HG03196 (cell line): ENCODE measurements around the gene PDHA1.

Experiments used
- ATAC-seq: cut with Tn5 transposase; IDR thresholded peaks from one replicate; pipeline ENCODE4 v1.9.1; 2021; ENCODE audit not compliant: unreplicated experiment

The PDHA1 gene

DNA sequence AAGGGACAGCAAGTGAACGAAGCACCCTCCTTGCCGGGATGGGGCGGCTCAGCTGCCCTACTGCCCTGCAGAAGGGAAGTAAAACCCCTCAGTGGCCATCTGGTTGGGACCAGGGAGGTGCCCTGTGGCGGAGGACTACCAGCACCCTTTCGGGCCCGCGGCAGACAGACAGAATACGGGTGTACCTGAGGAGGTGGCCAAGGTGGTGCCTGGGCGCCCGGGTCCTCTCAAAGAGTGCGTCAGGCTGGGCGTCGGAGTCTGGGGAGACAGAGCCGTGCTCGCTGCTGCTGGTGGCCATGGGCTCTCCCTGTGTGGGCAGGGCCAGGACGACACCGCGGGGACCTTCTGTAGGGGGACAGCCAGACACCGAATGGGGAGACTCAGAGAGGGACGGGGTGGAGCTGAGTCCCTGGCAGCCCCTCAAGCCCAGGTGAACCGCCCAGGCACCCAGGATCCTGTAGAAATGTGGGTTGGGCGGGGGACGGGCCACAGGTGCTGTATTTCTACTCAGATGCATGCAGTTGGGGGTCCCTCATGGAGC is 29.7 kb downstream of the PDHA1 start:
- no peak for ATAC-seq

DNA sequence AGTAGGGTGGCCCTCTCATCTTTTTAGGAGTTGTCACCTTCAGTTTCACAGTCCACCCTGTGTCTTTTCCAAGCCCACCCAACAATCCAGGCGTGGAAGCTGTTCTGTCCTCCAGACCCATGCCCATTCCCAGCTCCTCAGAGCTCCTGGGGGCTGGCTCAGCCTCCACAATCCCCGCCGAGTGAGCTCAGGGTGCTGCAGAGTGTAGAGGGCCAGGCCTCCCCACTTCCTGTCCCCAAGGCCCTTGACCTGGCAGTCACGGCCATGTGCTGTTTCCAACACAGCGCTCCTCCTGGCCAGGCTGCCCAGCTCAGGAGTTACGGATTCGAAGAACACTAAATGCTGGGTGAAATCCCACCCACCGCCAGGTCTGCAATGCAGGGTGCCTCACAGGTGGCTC is 31.8 kb downstream of the PDHA1 start:
- no peak for ATAC-seq

DNA sequence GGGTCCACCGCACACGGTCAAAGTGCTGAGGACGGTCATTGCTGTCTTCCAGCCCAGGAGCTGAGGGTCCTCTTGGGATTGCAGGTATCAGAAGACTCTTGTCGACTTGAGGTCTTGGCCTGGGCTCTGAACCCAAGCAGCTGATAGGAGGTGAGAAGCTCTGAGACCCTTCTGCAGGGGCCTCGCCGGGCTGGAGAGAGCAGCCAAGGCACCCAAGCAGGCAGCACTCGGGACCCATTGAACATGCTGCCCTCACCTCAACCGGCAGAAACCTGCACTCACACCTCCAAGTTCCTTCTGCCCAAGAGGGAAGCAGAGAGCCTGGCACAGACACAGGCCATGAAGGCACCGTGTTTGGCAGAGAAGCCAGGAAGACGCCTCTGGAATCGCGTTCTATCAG is 34.1 kb downstream of the PDHA1 start:
- no peak for ATAC-seq

DNA sequence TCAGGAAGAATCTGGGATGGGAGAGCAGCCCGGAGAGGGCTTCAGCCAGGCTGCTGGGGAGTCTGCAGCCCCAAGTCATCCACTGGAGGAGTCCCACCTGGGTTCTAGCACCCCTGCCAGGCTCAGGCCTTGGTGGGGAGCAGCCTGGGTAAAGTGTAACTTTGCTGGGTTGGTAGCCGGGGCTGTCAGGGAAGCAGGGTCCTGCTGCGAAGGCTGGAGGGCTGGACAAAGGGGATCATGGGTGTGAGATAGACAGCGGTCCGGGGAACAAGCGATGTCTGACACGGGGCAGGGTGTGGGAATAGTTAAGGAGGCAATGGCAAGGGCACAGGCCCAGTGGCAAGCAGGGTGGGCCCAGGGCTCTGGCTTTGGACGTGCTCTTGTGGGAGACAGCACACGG is 37.6 kb downstream of the PDHA1 start:
- no peak for ATAC-seq

DNA sequence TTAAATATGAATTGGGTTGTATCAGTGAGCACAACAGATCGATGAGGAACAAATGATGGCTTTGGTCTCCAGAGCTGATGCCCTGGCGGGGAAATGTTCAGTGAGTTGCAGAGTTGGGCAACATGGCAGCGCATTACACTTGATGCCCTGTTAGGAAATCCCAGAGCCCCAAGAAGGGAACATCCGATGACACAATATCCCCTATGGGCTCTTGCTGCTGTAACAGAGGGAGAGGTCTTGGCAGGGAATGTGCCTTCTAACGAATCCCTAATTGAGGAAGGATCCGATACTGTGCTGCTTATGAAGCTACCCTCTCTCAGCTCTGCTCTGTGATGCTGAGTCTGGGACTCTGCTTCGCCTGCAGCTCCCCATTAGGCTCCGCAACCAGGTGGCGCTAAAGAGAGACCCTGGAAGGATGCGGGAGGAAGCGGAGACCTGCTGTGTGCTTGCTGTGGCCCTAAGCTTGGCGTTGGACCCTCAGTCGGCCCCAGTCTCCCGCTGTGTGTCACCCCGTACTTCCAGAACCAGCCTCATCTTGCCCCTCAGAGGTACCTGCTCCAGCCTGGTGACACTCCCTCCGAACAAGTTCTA is 38.9 kb downstream of the PDHA1 start:
- no peak for ATAC-seq

DNA sequence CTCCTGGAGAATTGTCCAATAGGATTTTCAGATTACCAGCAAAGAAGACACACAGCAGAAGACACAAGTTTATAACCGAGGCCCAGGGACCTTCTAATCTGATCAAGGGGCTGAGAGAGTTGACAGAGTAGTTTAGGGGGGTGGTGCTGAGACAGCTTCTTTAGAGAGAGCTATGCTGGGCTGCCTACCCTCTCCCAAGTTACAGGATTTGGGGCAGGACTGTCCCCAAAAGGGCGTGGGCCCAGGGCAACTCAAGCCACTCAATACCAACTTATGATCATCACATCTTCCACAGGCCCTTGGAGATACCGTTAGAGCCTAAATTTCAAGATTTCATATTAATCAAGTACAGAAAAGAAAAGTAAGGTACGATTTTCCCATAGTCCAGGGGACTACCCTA is 43.0 kb downstream of the PDHA1 start:
- no peak for ATAC-seq

DNA sequence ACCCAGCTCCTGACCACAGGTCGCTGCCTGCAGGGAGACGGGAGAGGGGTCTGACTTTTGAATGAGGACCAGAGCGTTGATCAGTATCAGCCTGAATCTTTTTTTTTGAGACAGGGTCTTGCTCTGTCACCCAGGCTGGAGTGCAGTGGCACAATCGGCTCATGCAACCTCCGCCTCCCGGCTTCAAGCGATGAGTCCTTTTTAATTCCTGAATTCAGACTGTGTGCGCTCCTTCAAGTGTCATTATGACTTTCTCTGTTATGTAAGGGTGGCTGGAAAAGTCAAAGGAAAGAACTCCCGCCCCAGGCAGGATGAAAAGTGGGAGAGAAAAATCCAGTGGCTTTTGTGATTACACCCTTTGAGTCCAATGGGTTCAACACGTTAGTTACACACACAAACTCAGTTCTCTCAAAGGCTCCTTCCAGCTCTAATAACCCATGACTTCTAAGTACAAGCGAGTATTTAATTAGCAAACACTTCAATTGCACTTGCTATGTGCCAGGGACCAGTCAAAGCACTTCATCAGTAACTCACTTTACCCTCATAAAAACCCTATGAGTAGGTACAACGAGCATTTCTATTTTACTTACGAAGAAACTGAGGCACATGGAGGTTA is 44.4 kb downstream of the PDHA1 start:
- ATAC-seq = no peak

DNA sequence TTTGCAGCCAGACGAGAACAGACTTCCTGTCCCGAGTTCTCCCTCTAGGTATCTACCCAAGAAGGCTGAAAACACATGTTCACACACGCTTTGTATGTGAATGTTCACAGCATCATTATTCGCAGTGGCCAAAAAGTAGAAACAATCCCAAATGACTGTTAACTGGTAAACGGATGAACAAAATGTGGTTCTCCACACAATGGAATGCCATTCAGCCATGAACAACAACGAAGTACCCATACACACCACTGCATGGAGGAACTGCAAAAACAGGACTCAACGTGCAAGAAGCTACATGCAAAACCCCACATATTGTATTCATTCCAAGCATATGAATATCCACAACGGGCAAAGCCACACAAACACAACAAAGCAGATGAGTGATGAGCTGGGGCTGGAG is 45.0 kb downstream of the PDHA1 start:
- no peak for ATAC-seq

DNA sequence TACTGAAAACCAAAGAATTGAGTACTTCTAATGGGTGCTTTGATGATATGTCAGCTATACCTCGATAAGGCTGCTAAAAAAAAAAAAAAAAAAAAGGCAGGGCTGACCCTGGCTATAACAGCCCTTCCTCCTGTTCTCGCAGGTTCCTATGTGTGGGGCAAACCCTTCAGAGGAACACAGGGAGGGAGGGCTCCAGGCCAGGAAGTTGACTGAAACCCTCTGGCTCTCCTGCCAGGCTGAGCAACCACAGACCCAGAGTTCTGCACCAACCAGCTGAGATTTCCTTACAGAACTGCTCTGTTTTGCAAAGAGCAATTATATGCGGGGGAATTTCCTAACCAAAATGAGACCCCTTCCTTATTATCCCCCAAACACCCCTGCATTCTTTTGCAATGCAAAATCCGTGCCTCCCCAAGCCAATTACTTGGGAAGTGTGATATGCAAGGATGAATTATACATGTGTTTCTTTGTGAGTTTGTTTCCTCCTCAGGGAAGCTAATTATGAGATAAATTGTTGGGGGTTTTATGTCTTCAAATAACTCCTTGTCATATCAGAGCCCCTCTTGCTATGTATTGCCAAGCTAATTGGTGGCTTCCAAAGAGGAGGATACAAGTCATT is 45.6 kb downstream of the PDHA1 start:
- no peak for ATAC-seq

DNA sequence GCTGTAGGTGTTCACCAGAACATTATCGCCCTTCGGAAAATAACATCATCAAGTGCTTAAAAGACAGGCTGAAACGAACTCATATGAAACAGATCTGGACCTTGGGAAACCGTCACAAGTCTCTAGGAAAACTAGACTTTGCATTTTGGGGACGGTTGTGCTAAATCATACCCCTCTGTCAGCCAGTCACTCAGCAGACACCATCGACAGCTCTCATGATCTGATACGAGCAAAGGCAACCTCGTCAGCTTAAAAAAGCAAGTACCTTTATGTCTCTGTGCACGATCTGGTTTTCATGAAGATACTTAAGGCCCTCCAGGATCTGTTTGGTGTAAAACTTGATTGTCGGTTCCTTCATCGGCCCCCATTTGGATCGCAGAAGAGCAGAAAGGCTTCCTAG is 48.4 kb downstream of the PDHA1 start:
- ATAC-seq = no peak

DNA sequence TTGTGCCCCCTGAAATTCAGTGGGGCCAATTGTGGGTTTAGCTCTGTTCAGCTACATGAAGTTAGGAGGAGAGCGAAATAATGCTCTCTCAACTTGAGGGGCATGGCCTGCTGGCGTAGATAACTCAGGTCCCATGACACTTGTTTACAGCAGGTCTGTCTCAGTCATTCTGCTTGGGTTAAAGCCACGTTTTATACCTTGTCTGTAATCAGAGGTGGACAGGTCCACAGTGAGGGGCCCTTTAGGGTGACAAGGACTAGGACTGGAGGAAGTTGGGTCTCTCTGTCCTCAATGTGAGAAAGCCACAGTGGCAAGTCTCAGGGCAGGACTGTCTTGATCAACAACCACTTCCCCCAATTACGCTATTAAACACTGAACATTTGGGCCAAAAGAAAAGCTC is 49.0 kb downstream of the PDHA1 start:
- no peak for ATAC-seq

DNA sequence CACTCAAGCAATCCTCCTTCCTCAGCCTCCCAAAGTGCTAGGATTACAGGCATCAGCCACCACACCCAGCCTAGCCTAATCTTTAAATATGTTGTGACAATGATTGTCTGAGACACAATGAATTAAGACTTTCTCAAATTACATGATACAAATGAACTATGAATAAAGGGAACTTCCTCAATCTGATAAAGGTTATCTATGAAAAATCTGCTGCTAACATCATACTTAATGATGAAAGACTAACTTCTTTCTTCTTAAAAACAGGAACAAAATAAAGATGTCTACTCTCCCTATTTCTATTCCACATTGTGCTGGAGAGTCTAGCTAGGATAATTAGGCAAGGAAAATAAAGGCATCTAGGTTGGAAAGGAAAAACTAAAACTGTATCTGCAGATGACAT is 60.0 kb downstream of the PDHA1 start:
- ATAC-seq = no peak

DNA sequence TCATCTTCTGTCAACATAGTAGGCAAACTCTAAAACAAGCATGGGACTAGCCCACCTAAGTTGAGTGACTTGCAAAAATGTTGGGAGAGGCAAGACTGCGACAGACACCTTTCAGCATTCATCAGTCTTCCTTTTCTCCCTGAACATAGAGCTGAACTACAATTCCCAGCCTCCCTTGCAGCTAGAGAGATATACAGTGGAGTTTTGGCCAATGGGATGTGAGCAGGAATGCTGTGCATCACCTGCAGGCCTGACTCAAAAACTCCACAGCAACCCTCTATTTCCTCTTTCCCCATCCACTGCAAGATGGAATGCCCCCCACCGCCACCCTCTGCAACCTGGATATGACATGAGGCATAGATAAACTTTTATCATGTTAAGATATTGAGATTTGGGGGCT is 66.5 kb downstream of the PDHA1 start:
- no peak for ATAC-seq
